ENCODE measurements around the gene HOXB7. TPM values are rescaled to one million over a fixed set of nuclear protein-coding genes. Genes with fewer than 3 reads are reported as not detected.

The HOXB7 gene
- polyA plus RNA-seq, 3 donors = not detected

DNA sequence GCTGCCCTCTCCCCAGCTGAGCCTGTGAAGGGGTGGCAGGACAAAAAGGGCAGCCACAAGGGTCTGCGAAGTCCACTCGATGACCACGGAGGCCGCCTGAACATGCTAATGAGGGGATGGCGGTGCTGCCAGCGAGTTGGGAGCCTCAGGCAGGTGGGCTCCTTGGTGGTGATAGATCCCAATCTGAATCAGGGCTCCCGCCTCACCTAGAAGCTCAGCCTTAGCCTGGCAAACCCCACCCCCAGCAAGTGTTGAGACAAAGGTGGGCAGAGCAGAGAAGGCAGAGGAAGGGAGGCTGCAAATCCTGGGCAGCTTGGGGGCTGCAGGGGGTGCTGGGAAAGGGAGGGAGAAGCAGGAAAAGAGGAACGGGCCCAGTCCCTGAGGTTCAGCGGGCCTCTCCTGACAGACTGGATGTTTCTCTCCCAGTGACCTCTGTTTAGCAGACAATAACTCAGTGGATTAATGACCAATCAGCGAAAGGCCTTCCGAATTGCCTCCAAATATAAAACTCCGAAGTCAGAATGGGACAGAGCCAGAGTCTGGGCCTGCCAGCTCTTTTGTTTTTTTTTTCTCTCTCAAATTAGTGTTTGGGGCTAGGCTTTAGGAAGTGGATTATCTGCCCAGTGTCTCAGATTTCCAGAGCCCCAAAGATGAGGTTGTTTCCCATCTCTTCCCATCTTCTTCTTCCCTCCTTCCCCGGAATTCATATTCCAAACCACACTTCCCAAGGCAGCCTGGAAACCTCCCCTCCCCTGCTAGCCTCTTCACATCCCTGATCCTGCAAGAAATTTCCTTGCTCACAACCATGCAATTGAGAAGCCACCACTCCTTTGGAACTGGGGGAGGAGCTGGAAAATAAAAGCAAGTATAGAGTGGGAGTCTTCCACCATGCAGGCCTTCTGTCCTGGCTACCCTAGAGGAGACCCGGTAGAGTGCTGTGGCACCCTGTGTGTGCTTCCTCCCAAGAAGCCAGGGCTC is 50.7 kb downstream of the HOXB7 start:
- intact Hi-C loops (cut with micrococcal nuclease) = no loop called here
- H3K4me2 ChIP-seq (replicated peaks; ENCODE audit: extremely low read depth, low read length, poor library complexity, severe bottlenecking) = no peak overlapping the region
- no peak overlapping the region for H3K4me3 ChIP-seq (replicated peaks in 1 of 3; ENCODE audit: low read depth in 2 of 3, low read length in 3 of 3)
- peaks cover 57 to 64% (median 58%) of the 10 kb centered on the region in 3 donors for H3K27me3 Mint-ChIP-seq (ENCODE audit: low read depth in 3 of 3)
- no peak for DNase-seq
- peaks cover 3 to 8% of the 10 kb centered on the region in 2 donors for H3K4me1 ChIP-seq (ENCODE audit: control insufficient read depth in 1 of 2, insufficient read depth in 2 of 2, low read length in 2 of 2)
- no peak overlapping the region for H2AFZ ChIP-seq (ENCODE audit: insufficient read depth, low read depth, low read length, poor library complexity, severe bottlenecking)
- H3K4me3 Mint-ChIP-seq = no peak overlapping the region
- no peaks in the 10 kb centered on the region for H3K36me3 ChIP-seq (replicated peaks in 1 of 2; ENCODE audit: control insufficient read depth in 1 of 2, insufficient read depth in 2 of 2, low read length in 2 of 2)
- no peak overlapping the region for H3K27ac ChIP-seq (ENCODE audit: low read depth in 1 of 2, low read length in 2 of 2)
- TF ChIP-seq, protein P1, sequence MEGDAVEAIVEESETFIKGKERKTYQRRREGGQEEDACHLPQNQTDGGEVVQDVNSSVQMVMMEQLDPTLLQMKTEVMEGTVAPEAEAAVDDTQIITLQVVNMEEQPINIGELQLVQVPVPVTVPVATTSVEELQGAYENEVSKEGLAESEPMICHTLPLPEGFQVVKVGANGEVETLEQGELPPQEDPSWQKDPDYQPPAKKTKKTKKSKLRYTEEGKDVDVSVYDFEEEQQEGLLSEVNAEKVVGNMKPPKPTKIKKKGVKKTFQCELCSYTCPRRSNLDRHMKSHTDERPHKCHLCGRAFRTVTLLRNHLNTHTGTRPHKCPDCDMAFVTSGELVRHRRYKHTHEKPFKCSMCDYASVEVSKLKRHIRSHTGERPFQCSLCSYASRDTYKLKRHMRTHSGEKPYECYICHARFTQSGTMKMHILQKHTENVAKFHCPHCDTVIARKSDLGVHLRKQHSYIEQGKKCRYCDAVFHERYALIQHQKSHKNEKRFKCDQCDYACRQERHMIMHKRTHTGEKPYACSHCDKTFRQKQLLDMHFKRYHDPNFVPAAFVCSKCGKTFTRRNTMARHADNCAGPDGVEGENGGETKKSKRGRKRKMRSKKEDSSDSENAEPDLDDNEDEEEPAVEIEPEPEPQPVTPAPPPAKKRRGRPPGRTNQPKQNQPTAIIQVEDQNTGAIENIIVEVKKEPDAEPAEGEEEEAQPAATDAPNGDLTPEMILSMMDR (IDR thresholded peaks at IDR 0.05) = no peak
- no peak overlapping the region for H3K27ac Mint-ChIP-seq
- peaks cover 0 to 13% (median 0%) of the 10 kb centered on the region in 7 donors for H3K9me3 Mint-ChIP-seq
- no peak overlapping the region for H3K9ac ChIP-seq (ENCODE audit: insufficient read depth, low read length, poor library complexity, severe bottlenecking)
- H3K79me2 ChIP-seq (ENCODE audit: insufficient read depth, low read length) = no peaks in the 10 kb centered on the region
- H3K9me3 ChIP-seq (replicated peaks in 1 of 2; ENCODE audit: control insufficient read depth in 1 of 2, insufficient read depth in 1 of 2, low read length in 2 of 2) = no peaks in the 10 kb centered on the region
- WGBS (ENCODE audit: insufficient coverage) = 87% methylated on average over 9 of the region's 14 CpGs
- H3K4me1 Mint-ChIP-seq = peaks cover 9% of the 10 kb centered on the region
- H3K36me3 Mint-ChIP-seq = peaks cover 0 to 14% of the 10 kb centered on the region in 2 donors
- H3K27me3 ChIP-seq (ENCODE audit: control insufficient read depth in 2 of 2, insufficient read depth in 2 of 2, low read length in 2 of 2) = peaks cover 25 to 58% of the 10 kb centered on the region in 2 donors
- no peaks in the 10 kb centered on the region for H4K20me1 ChIP-seq (ENCODE audit: insufficient read depth, low read length)

DNA sequence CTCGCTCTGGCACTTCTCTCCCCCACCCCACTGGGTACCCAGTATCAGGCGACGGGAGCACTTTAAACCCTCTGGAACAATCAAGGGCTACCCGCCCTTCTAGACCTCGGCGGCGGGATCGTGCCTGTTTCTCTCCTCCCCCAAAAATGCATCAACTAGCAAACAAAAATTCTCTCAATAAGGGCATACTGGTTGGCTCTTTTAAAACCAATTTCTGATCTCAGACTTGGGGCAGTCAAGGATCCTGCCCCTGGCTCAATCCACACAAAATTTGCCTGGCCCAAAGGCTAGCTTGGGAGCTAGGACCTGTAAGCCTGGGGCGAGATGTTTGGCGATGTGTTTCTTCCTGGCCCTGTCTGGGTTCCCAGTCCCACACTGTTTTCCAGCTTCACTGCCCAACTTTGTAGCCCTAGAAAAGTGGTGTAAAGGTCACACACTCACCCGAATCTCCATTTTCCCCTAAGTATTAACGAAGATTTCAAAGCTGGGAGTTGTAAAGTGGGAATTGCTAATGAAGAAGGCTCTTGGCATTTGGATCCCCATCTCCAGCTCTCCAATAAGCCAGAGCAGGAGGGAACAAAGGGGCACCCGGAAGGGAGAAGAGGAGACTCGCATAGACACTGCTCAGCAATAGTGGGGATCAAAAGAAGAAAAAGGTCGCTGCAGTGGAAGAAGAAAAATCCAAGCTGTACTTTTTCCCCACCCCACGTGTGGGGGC is 51.5 kb downstream of the HOXB7 start:
- Histone ChIP-seq H3K9ac (ENCODE audit: insufficient read depth, low read length, poor library complexity, severe bottlenecking) (no peak overlapping the region), H3K9me3 (replicated peaks in 1 of 2; ENCODE audit: control insufficient read depth in 1 of 2, insufficient read depth in 1 of 2, low read length in 2 of 2) (no peaks in the 10 kb centered on the region), H3K27ac (ENCODE audit: low read depth in 1 of 2, low read length in 2 of 2) (no peak overlapping the region), H3K79me2 (ENCODE audit: insufficient read depth, low read length) (no peaks in the 10 kb centered on the region), H3K27me3 (ENCODE audit: control insufficient read depth in 2 of 2, insufficient read depth in 2 of 2, low read length in 2 of 2) (peaks cover 19 to 58% of the 10 kb centered on the region in 2 donors), H2AFZ (ENCODE audit: insufficient read depth, low read depth, low read length, poor library complexity, severe bottlenecking) (no peak overlapping the region), H3K4me3 (replicated peaks in 1 of 3; ENCODE audit: low read depth in 2 of 3, low read length in 3 of 3) (no peak overlapping the region), H3K4me1 (ENCODE audit: control insufficient read depth in 1 of 2, insufficient read depth in 2 of 2, low read length in 2 of 2) (peaks cover 3 to 8% of the 10 kb centered on the region in 2 donors), H3K4me2 (replicated peaks; ENCODE audit: extremely low read depth, low read length, poor library complexity, severe bottlenecking) (no peak overlapping the region), H3K36me3 (replicated peaks in 1 of 2; ENCODE audit: control insufficient read depth in 1 of 2, insufficient read depth in 2 of 2, low read length in 2 of 2) (no peaks in the 10 kb centered on the region), H4K20me1 (ENCODE audit: insufficient read depth, low read length) (no peaks in the 10 kb centered on the region)
- DNase-seq = no peak
- H3K4me3 Mint-ChIP-seq = peak overlapping the region in 1 of 2 donors; percentile 23
- intact Hi-C loops (cut with micrococcal nuclease) = no loop called here
- TF ChIP-seq, protein P1 (IDR thresholded peaks at IDR 0.05) = no peak
- H3K27ac Mint-ChIP-seq = no peak overlapping the region
- peaks cover 0 to 15% (median 2%) of the 10 kb centered on the region in 7 donors for H3K9me3 Mint-ChIP-seq
- peaks cover 2 to 13% of the 10 kb centered on the region in 2 donors for H3K36me3 Mint-ChIP-seq
- H3K27me3 Mint-ChIP-seq (ENCODE audit: low read depth in 3 of 3) = peaks cover 54 to 73% (median 67%) of the 10 kb centered on the region in 3 donors
- 91% methylated on average over 9 of the region's 16 CpGs for WGBS (ENCODE audit: insufficient coverage)
- H3K4me1 Mint-ChIP-seq = peaks cover 14% of the 10 kb centered on the region

All from CD14-positive monocyte (primary cell).